Suppressor macrophage (primary cell): Measurements from ENCODE around the gene SPEF2.

ENCODE experiments used
- DNase-seq, 4 experiments: peaks; one replicate each; pipeline ENCODE4 v3.0.0-alpha.2; 2020 to 2022

Gene SPEF2

DNA sequence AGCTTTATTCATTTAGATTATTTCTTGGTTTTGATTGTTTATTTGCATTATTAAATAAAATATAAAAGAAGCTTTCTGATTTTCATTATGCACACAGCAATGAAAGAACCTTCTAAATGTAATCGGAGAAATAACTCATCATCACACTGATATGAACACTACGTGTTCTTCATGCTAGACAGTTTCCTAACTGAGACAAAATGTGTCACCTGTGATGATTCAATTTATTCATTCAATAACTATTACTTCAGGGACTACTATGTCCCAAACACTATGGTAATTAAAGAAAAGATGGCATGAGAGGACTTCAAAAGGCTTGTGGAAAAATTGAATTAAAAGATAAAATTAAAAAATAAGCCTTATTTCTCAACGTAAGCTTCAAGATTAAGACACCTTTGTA lies 118.1 kb downstream of the SPEF2 start:
- DNase-seq: no peak

DNA sequence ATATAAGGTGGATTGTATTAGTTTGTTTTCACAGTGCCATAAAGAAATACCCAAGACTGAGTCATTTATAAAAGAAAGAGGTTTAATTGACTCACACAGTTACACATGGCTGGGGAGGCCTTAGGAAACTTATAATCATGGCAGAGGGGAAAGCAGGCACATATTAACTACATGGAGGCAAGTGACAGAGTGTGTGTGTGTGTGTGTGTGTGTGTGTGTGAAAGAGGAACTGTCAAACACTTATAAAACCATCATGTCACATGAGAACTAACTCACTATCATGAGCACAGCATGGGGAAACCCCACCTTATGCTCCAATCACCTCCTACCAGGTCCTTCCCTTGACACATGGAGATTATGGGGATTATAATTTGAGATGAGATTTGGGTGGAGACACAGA lies 118.6 kb downstream of the SPEF2 start:
- DNase-seq: peak; percentile 25 to 69 (median 54)

DNA sequence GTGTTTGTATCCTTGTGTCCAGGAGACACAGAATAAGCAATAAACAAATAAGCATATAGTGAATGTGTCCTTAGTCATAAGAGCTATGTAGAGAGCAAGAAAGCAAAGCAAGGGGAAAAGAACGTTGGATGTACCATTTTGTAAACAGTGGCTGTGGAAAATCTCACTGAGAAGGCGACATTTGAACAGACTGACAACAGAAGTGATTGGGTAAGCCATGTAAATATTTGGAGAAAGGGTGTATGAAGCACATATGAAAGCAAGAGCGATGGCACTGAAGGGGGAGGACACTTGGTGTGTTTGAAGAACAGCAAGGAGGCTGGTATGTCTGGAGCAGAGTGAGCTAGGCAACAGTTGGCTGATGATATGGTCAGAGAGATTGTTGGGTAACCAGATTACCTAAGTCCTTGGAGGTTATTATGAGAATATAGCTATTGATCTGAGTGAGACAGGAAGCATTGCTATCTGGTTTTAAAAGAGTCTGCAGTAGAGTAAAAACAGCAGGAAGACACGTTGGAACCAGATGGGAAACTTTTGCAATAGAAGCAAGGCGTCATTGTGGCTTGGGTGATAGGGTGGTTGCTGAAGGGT lies 123.6 kb downstream of the SPEF2 start:
- no peak for DNase-seq

DNA sequence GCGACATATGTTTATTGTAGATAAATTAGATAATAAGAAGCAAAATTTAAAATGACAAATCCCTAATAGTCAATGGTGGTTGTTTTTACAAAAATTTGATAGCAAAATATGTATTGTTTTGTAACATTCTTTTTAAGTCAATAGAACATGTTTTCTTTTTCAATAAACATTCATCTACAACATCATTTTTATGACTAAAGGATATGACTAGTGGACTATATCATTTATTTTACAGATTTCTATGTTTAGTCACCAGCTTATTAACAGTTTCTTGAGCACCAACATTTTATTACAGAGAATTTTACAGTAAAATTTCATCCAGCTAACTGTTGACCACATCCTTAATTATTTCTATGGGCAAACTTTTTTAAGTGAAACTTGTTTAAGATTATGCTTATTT lies 124.3 kb downstream of the SPEF2 start:
- DNase-seq: no peak

DNA sequence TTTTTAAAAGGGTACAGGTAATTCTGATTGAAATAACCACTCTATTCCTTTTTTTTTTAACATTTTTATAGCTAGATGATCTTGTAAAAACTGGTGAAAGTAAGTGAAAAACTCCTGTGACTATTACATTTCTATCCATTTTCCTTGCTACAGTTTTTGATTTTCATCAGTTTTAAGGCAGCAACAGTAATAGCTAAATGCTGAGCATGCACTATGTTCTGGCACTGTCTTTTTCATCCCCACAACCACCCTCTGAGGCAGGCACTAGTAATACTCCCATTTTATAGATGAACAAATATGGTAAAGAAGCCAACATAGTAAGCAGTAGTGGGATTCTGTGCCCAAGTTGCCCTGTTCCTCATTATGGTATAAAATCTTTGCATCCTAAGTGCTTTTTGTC lies 126.0 kb downstream of the SPEF2 start:
- DNase-seq: no peak

DNA sequence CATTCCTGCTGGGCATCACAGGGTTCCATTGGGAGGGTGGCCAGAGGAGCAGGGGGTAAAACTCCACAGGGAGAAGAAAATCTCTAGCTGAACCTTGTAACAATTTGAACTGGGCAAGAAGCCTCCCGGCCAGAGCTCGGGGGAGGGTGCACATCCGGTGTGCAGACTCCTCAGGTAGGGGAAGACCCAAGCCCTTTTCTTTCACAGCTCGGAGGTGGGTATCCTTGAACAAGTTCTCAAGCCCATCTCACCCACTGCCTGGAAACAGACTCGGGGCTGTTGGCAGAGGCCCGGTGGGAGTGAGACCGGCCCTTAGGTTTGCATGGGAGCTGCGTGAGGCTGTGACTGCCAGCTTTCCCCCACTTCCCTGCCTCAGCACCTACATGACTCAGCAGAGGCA lies 127.5 kb downstream of the SPEF2 start:
- DNase-seq: no peak

DNA sequence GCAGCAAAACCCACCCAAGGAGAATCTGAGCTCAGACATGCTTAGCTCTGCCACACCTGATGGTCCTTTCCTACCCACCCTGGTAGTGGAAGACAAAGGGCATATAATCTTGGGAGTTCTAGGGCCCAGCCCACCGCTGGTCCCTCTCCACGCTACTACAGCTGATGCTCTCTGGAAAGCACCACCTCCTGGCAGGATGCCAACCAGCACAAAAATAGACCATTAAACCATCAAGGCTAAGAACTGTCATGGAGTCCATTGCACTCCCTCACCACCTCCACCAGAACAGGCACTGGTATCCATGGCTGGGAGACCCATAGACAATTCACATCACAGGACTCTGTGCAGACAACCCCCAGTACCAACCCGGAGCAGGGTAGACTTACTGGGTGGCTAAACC lies 128.0 kb downstream of the SPEF2 start:
- DNase-seq: no peak

DNA sequence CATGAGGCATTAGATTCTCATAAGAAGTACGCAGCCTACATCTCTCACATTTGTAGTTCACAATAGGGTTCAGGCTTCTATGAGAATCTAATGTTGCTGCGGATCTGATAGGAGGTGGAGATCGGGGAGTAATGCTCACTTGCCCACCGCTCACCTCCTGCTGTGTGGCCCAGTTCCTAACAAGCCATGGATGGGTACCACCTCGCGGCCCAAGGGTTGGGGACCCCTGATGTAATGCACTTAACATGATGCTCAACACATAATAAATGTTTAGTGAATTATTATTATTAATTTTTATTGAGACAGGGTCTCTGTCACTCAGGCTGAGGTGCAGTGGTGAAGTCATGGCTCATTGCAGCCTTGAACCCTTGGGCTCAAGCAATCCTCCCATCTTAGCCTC lies 134.3 kb downstream of the SPEF2 start:
- DNase-seq: no peak

DNA sequence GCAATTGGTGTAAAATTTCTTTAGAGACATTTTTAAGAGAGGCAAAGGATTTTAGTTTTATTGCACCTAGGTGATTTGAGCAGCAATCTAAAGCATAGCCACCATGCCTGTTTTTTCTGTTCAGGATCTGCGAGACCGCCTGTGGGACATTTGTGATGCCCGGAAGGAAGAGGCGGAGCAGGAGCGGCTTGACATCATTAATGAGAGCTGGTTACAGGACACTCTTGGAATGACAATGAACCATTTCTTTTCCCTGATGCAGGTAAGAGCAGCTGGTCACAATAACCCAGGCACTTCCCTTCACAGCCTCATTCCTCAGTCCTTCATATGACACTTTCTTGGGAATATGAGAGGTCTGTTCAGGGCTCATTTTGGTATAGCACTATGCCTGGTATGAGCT lies 135.8 kb downstream of the SPEF2 start:
- DNase-seq: no peak

DNA sequence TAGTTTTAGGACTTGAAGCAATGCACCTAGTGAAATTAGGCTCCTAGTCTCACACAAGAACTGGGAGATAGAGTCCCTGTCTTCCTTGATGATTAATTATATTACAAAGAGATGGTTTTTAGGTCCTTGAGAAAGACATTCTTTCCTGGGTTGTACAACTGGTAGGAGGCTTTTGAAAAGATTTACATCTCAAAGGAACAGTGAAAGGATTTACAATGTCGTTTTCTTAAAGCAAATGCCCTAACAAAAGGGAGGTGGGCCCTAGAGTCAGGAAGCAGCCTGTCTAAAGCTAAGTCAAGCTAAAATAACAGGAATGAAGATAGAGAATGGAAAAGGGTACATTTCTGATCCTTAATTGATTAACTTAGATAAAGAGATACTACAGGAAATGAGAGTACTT lies 136.8 kb downstream of the SPEF2 start:
- DNase-seq: no peak

DNA sequence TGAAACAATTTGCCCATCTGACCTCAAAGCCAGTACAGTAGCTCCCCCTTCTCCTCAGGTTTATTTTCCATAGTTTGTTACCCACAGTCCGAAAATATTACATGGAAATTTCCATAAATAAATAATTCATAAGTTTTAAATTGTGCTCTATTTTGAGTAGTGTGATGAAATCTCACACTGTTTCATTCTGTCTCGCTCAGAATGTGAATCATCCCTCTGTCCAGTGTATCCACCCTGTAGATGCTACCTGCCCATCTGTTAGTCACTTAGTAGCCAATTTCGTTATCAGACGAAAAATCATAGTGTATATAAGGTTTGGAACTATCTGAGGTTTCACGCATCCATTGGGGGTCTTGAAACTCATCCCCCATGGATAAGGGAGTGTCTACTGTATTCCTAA lies 138.3 kb downstream of the SPEF2 start:
- no peak for DNase-seq

DNA sequence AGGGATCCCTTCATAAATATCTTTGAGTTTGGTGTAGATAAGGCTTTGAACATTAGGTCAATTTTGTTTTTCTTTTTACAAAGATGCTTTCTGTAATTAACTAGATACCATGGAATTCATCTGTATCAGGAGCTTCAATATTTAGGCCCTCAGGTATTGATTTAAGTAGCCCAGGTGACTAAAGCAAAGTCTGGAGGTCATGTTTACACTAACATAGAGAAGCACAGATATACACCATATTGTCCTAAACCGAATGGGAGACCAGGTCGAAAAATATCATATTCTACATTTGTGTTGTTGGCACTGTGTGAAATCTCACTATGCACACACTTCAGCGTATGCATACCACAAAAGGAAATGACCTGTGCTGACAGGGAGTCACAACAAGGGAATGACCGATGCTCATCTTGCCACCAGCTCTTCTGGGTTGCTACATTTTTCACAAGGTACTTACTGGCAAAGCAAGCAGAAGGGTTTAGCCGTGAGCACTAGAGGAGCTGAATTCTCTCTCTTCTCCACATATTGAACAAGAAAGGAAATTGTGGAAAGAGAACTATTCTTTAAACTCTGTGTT lies 140.6 kb downstream of the SPEF2 start:
- no peak for DNase-seq

DNA sequence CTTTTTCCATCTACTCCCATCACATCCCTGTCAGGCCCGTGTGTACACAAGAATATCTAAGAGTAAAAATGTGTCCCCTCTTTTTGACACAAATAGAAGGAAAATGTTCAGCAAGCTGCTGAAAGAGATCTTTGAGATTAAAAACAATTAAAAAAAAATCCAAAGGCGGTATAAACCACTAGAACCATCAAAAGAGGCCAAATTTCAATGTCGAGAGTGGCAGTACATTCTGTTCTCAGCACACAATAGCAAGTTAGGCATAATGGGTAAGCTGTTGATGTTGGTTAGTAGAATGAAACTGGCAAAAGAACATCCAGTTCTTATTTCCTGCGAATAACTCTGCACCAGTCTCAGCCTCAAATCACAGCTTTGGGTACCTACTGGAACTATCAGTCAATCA lies 143.9 kb downstream of the SPEF2 start:
- no peak for DNase-seq

DNA sequence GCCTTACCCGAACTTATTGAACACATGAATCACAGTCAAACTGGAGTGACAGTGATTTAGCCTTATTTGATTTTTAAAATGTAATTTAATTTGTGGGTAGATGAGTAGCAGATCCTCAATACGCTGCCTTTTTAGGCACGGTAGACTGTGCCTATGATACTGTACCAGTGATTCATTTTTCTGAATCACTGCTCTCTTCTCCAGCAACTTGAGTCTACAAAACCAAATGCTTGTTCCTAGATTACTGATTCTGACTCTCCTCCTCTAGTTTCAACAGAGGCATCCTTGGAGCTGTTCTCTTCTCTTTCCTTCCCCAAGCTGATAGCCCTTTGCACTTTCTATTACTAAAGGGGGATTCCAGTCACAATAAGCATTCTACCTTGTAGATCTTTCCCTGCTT lies 144.7 kb downstream of the SPEF2 start:
- DNase-seq: no peak

DNA sequence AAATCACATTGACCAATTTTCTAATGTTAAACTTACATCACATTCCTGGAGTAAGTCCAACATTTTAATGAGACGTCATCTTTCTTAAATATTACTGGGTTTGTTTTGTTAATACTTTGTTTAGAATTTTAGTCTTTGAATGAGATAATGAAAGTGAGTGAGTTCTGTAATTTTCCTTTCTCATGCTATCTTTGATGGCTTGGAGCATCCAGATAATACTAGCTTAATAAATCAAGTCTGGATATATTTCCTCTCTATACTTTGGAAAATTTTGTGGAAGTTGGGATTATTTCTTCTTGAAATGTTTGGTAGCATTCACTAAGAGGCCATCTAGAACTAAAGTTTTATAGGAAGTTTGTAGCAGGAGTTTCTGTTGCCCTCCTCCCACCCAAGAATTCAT lies 148.3 kb downstream of the SPEF2 start:
- DNase-seq: no peak

DNA sequence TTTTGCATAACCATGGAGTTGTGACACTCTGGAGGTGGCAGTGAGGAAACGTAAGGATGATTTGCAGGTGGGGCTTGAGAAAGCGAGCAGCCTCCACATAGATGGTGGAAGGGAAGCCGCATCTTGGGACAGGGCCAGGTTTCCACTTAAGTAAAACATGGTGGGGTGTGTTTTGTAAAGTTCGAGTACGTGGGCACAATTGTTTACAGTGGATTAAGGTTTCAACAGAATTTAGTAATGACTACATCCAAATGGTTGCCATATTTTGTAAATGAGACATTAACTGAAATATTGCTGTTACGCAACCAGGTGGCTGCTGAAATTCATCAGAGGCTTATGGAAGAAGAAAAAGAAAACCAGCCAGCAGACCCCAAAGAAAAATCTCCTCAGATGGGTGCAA lies 153.6 kb downstream of the SPEF2 start:
- DNase-seq: no peak

DNA sequence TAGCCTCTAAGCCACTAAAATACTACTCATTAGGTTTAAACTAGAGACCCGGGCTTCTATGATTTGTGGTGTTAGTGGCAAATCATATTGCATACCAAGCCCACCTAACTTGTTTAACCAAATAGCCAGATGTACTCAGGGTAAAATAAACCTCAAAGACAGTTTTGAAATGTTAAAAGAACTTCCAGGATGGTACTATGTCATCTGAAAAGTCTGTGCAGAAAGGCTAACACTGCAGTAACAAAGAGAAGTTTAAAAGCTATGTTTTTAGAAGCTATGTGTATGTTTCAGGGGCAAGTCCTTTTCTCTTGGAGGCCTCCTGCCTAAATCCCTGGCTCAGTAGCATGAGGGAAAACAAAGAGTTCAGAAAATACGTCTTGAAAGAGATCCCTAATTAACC lies 154.2 kb downstream of the SPEF2 start:
- DNase-seq: no peak

DNA sequence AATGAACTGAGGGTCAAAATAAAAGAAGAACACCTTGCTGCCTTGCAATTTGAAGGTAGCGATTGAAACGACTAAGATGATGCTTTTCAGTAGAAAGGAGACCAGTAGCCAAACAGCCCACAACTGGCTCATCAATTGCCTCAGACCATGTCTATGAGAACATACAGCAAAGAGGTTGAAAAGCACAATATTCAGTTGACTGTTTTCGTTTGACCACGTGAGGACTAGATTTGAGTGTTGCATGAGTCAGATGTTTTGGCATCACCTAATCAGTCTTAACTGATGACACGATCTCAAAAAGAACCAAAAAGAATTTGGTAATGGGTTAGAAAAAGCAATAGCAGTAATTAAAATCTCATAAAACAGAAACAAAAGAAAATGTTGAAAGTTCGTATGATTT lies 156.3 kb downstream of the SPEF2 start:
- no peak for DNase-seq

DNA sequence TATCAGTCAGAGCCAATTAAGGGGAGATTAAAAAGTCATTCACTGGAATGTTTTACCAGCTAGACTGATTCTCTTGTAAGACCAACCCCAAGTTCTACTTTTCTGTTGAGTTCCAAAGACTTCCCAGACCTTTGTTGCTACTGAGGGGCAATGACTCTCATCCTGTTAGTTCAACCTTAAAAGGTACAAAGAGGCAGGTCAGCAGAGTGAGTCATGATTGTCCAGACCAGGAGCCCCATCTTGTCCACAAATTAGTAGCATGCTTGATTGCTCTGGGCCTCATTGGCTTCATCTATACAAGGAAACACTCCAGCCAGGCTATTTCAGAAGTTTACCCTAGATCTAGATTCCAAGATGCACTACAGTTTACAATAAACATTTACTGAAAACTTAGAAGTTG lies 159.1 kb downstream of the SPEF2 start:
- no peak for DNase-seq

DNA sequence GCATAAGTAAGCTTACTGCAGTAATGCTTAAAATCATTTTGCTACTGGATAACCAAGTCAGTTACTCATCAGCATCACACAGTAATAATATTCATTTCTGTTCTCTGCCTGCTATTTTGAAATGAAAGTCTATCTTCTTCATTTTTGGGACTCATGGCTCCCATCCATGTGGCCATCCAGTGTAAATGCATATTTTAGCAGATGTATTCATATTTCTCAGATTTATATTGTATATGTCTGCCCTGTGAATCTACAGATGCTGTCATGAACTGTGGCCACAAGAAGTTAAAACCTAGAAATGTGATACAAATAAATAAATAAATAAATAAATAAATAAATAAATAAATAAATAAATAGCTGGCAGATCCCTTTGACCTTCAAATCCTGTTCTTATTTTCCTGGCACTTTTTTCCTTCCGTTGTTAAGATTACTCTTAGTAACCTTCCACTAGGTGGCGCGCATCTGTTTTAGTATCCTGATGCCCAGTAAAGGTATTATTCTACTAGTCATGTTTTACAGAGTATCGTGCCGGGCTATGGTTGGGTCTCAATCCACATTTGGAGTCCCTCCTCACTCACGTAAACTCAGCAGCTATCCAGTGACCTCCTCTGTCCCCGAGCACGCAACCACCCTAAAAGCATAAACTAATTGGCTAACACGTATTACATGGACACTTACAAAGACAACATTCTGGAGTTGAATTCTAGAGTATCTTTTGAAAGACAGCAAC lies 159.9 kb downstream of the SPEF2 start:
- peak; percentile 78 to 94 (median 83) for DNase-seq

DNA sequence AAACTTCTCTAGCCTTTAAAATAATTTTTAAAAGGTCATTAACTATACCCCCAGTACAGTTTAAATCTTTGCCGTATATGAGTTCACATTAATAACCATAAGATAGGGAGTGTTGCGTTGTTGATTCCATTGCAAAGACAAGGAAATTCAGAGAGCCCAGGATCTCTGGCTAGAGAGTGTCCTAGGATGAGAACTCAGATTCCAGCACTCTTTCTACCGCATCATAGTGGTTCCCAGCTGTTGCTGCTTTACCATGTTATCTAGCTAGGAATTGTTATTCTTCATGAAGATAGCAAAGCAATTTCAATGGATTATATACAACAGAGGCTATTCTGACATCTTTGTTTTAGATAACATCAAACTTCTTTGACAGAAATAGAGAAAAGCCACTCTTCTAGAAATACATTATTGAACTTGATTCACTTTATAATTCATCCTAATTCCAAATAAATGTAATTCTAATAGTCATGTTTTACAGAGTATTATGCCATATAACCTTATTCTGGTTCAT lies 160.7 kb downstream of the SPEF2 start:
- DNase-seq: no peak

DNA sequence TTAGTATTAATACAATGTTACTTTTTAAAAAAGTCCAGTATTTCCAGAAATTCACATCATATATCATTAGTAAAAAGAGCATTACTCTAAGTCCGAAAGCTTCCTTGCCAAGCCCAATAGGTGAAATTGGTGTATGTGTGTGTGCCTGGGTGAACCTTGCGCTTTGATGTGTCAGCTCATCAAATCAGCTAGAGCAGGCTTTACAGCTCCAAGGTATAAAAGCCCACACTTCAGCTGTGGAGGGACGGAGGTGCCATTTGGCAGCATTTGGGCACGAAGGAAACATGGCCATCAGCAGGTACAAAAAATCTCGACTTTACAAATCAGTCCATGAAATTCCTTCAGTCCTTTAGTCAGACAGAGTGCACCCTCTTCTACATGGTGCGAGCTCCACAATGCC lies 162.6 kb downstream of the SPEF2 start:
- no peak for DNase-seq

DNA sequence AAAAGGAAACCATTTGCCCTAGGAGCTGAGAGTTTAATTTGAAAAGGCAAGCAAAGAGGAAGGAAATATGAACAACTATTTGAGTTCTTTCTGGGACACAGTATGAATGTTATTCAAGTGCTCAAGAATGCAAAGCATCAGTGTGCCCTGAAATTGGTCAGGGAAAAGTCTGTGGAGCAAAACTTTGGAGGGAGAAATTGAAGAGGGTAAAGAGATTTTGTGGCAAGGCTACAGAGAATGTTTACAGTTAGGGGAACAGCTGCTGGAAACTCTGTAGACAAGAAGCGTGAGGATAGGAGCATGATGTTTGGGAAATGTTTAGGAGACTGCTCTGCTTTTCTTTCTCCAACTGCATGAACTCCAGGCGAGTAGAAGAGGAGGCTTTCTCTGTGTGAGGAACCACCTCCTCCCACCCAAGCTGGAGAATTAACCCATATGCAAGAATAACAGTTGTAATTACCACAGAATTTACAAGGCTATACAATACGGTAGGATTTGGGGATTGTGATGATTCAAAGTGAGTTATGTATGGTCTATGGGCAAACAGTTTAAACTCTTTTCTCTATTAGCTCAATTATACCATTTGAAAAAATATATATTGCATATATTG lies 163.6 kb downstream of the SPEF2 start:
- peak in 1 of 4 experiments; percentile 6 for DNase-seq

DNA sequence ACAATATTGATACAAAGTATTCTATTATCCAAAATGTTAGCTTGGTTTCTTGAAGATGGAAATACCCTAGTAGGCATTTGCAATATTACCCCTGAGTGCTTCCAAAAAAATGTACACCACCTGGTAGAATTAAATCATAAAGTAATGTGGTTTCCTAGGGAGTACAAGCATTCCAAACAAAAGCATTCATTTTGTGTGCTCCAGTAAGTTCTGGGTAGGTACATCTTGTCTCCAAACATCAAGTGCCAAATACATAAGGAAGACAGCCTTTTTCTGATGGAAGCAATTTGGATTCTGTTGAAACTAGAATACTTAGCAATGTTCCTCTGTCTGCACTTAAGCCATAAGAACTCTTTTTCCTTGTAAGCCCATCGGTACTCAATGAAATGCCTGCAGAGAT lies 165.9 kb downstream of the SPEF2 start:
- DNase-seq: no peak
